ENCODE data around the gene C17orf114.

C17orf114 gene

GRCh38 chr17:4823373-4824089 lies 21.4 kb upstream of the C17orf114 start:
- Histone ChIP-seq H3K4me3 (ENCODE audit: low read length) (no peak overlapping the region), H3K4me1 (ENCODE audit: control insufficient read depth, insufficient read depth, low read length) (no peaks in the 10 kb centered on the region), H3K27ac (ENCODE audit: low read length) (no peak overlapping the region), H3K36me3 (ENCODE audit: control insufficient read depth, insufficient read depth, low read length) (peaks cover 31% of the 10 kb centered on the region), H3K27me3 (ENCODE audit: control insufficient read depth, insufficient read depth, low read length) (no peaks in the 10 kb centered on the region), H3K9me3 (replicated peaks; ENCODE audit: control insufficient read depth, low read depth, low read length) (no peaks in the 10 kb centered on the region)
- WGBS (ENCODE audit: insufficient coverage), result 85% methylated on average over 3 of the region's 12 CpGs
- DNase-seq, result no peak

- Histone ChIP-seq H3K4me3 (ENCODE audit: low read length) (no peak overlapping the region), H3K27ac (ENCODE audit: low read length) (no peak overlapping the region), H3K36me3 (ENCODE audit: control insufficient read depth, insufficient read depth, low read length) (peaks cover 37% of the 10 kb centered on the region), H3K27me3 (ENCODE audit: control insufficient read depth, insufficient read depth, low read length) (no peaks in the 10 kb centered on the region), H3K9me3 (replicated peaks; ENCODE audit: control insufficient read depth, low read depth, low read length) (no peaks in the 10 kb centered on the region), H3K4me1 (ENCODE audit: control insufficient read depth, insufficient read depth, low read length) (no peaks in the 10 kb centered on the region)
- DNase-seq, result no peak
- WGBS (ENCODE audit: insufficient coverage), result 40% methylated on average over 1 of the region's 3 CpGs
These were observed 20.7 kb upstream of the C17orf114 start for GRCh38 chr17:4822835-4823234.

- no peak overlapping the region for H3K27ac ChIP-seq (ENCODE audit: low read length)
- no peaks in the 10 kb centered on the region for H3K9me3 ChIP-seq (replicated peaks; ENCODE audit: control insufficient read depth, low read depth, low read length)
- H3K36me3 ChIP-seq (ENCODE audit: control insufficient read depth, insufficient read depth, low read length), result peaks cover 59% of the 10 kb centered on the region
- WGBS (ENCODE audit: insufficient coverage), result 80% methylated on average over 8 of the region's 12 CpGs
- no peaks in the 10 kb centered on the region for H3K4me1 ChIP-seq (ENCODE audit: control insufficient read depth, insufficient read depth, low read length)
- H3K4me3 ChIP-seq (ENCODE audit: low read length), result no peak overlapping the region
- no peak for DNase-seq
- no peaks in the 10 kb centered on the region for H3K27me3 ChIP-seq (ENCODE audit: control insufficient read depth, insufficient read depth, low read length)
These were observed 16.1 kb upstream of the C17orf114 start for GRCh38 chr17:4818276-4818675.

GRCh38 chr17:4816826-4817225 lies 14.7 kb upstream of the C17orf114 start:
- Histone ChIP-seq H3K36me3 (ENCODE audit: control insufficient read depth, insufficient read depth, low read length) (peaks cover 48% of the 10 kb centered on the region), H3K4me3 (ENCODE audit: low read length) (no peak overlapping the region), H3K27ac (ENCODE audit: low read length) (no peak overlapping the region), H3K9me3 (replicated peaks; ENCODE audit: control insufficient read depth, low read depth, low read length) (no peaks in the 10 kb centered on the region), H3K4me1 (ENCODE audit: control insufficient read depth, insufficient read depth, low read length) (no peaks in the 10 kb centered on the region), H3K27me3 (ENCODE audit: control insufficient read depth, insufficient read depth, low read length) (no peaks in the 10 kb centered on the region)
- DNase-seq, result no peak
- 95% methylated on average over 8 of the region's 13 CpGs for WGBS (ENCODE audit: insufficient coverage)

GRCh38 chr17:4815043-4815675 lies 13.0 kb upstream of the C17orf114 start:
- DNase-seq, result no peak
- Histone ChIP-seq H3K4me1 (ENCODE audit: control insufficient read depth, insufficient read depth, low read length) (peaks cover 3% of the 10 kb centered on the region), H3K27ac (ENCODE audit: low read length) (no peak overlapping the region), H3K36me3 (ENCODE audit: control insufficient read depth, insufficient read depth, low read length) (peaks cover 54% of the 10 kb centered on the region), H3K4me3 (ENCODE audit: low read length) (no peak overlapping the region), H3K27me3 (ENCODE audit: control insufficient read depth, insufficient read depth, low read length) (no peaks in the 10 kb centered on the region), H3K9me3 (replicated peaks; ENCODE audit: control insufficient read depth, low read depth, low read length) (no peaks in the 10 kb centered on the region)
- 91% methylated on average over 5 of the region's 7 CpGs for WGBS (ENCODE audit: insufficient coverage)

GRCh38 chr17:4812690-4813089 lies 10.6 kb upstream of the C17orf114 start:
- Histone ChIP-seq H3K27me3 (ENCODE audit: control insufficient read depth, insufficient read depth, low read length) (no peaks in the 10 kb centered on the region), H3K27ac (ENCODE audit: low read length) (no peak overlapping the region), H3K4me1 (ENCODE audit: control insufficient read depth, insufficient read depth, low read length) (peaks cover 12% of the 10 kb centered on the region), H3K4me3 (ENCODE audit: low read length) (no peak overlapping the region), H3K36me3 (ENCODE audit: control insufficient read depth, insufficient read depth, low read length) (peaks cover 53% of the 10 kb centered on the region), H3K9me3 (replicated peaks; ENCODE audit: control insufficient read depth, low read depth, low read length) (no peaks in the 10 kb centered on the region)
- 88% methylated on average over 3 of the region's 7 CpGs for WGBS (ENCODE audit: insufficient coverage)
- no peak for DNase-seq

DNA sequence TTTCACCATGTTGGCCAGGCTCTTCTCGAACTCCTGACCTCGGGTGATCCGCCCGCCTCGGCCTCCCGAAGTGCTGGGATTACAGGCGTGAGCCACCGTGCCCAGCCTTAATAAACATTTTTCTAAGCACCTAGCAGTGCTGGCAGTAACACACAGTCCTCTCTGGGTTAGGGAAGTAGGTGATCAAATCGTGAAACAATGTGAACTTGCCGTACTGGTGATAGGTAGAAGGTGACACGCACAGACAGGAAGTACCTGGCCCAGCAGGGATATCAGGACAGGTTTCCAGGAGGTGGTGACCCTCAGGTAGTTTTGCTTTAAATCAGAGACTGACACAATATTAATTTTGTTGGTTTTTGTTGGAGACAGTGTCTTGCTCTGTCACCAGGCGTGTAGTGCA lies 9.3 kb upstream of the C17orf114 start:
- Histone ChIP-seq H3K27ac (ENCODE audit: low read length) (no peak overlapping the region), H3K36me3 (ENCODE audit: control insufficient read depth, insufficient read depth, low read length) (peaks cover 43% of the 10 kb centered on the region)

DNA sequence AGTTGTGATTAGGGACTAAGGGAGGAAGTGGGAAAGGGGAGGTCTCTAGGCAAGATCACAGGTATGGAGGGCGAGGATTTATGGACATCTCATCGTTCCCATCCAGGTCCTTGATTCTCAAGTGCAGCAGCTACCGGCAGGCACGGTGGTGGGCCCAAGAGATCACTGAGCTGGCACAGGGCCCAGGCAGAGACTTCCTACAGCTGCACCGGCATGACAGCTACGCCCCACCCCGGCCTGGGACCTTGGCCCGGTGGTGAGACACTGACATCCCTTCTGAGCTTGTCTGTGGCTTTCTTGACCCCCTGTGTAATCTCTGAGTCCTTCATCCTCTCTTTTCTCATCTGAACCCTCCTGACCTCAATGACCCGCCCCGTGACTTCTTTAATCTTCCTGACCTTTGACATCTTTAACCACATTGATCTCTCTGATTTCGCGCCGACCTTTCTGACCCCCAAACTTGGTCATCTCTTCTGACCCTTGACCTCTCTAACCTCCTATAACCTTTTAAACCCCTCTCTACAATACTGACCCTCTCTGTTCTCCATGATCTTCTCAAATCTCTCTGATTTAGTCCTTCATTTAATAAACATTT lies 8.7 kb upstream of the C17orf114 start:
- H3K27me3 ChIP-seq (ENCODE audit: control insufficient read depth, insufficient read depth, low read length), result no peaks in the 10 kb centered on the region

More for the DNA sequence above, 9.3 kb upstream of the C17orf114 start:
- Histone ChIP-seq H3K27me3 (ENCODE audit: control insufficient read depth, insufficient read depth, low read length) (no peaks in the 10 kb centered on the region), H3K4me3 (ENCODE audit: low read length) (no peak overlapping the region), H3K4me1 (ENCODE audit: control insufficient read depth, insufficient read depth, low read length) (peaks cover 14% of the 10 kb centered on the region), H3K9me3 (replicated peaks; ENCODE audit: control insufficient read depth, low read depth, low read length) (no peaks in the 10 kb centered on the region)
- WGBS (ENCODE audit: insufficient coverage), result 96% methylated on average over 4 of the region's 12 CpGs
- no peak for DNase-seq

DNA sequence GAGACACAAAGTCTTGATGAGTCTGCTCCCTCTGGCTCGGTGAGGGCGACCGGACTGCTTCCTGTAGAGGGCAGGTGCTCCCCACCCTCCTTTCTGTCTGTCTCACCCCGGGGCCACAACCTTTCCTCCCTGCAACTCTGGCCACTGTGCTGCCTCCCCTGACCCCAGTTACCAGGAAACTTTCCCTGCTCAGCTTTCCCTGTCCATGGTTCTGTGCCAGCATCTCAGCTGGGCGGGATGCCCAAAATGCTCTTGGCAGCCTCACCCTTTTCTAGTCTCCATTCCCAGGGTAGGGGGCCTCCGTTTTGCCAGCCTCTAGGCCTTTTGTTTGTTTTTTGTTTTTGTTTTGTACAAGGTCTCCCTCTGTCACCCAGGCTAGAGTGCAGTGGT lies 6.2 kb upstream of the C17orf114 start:
- Histone ChIP-seq H3K9me3 (replicated peaks; ENCODE audit: control insufficient read depth, low read depth, low read length) (no peaks in the 10 kb centered on the region), H3K4me1 (ENCODE audit: control insufficient read depth, insufficient read depth, low read length) (peaks cover 14% of the 10 kb centered on the region), H3K36me3 (ENCODE audit: control insufficient read depth, insufficient read depth, low read length) (peaks cover 26% of the 10 kb centered on the region), H3K27ac (ENCODE audit: low read length) (no peak overlapping the region), H3K27me3 (ENCODE audit: control insufficient read depth, insufficient read depth, low read length) (no peaks in the 10 kb centered on the region), H3K4me3 (ENCODE audit: low read length) (no peak overlapping the region)
- peak; percentile 69 for DNase-seq
- WGBS (ENCODE audit: insufficient coverage), result 63% methylated on average over 5 of the region's 6 CpGs

More for the DNA sequence above, 8.7 kb upstream of the C17orf114 start:
- Histone ChIP-seq H3K27ac (ENCODE audit: low read length) (no peak overlapping the region), H3K9me3 (replicated peaks; ENCODE audit: control insufficient read depth, low read depth, low read length) (no peaks in the 10 kb centered on the region), H3K4me1 (ENCODE audit: control insufficient read depth, insufficient read depth, low read length) (peaks cover 14% of the 10 kb centered on the region), H3K36me3 (ENCODE audit: control insufficient read depth, insufficient read depth, low read length) (peaks cover 40% of the 10 kb centered on the region), H3K4me3 (ENCODE audit: low read length) (no peak overlapping the region)
- 61% methylated on average over 13 of the region's 13 CpGs for WGBS (ENCODE audit: insufficient coverage)
- peak; percentile 25 for DNase-seq

DNA sequence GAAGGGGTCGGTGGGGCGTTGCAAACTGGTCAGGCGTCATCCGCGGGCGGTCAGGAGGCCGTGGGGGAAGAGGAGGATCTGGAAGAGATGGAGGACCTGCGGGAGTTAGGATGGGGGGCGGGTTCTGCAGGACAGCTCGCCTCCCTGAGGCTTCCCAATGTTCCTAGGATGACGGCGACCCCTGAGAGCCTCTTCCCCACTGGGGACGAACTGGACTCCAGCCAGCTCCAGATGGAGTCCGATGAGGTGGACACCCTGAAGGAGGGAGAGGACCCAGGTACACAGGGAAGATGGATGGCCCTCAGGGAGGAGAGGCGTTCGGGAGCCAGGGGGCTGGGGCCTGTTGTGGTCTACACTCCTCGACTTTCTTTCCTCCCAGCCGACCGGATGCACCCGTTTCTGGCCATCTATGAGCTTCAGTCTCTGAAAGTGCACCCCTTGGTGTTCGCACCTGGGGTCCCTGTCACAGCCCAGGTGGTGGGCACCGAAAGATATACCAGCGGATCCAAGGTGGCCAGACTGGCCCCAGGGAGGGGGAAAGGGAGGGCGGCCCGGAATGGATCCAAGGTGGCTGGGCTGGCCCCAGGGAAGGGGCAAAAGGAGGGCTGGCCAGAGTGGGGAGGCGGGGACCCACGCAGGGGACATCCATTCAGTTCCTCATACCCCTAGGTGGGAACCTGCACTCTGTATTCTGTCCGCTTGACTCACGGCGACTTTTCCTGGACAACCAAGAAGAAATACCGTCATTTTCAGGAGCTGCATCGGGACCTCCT lies 5.7 kb upstream of the C17orf114 start:
- Histone ChIP-seq H3K36me3 (ENCODE audit: control insufficient read depth, insufficient read depth, low read length) (peaks cover 26% of the 10 kb centered on the region), H3K27ac (ENCODE audit: low read length) (peak overlapping the region; percentile 24), H3K4me3 (ENCODE audit: low read length) (peak overlapping the region; percentile 64), H3K4me1 (ENCODE audit: control insufficient read depth, insufficient read depth, low read length) (peaks cover 14% of the 10 kb centered on the region), H3K9me3 (replicated peaks; ENCODE audit: control insufficient read depth, low read depth, low read length) (no peaks in the 10 kb centered on the region), H3K27me3 (ENCODE audit: control insufficient read depth, insufficient read depth, low read length) (no peaks in the 10 kb centered on the region)
- DNase-seq, result peak; percentile 44
- 28% methylated on average over 14 of the region's 32 CpGs for WGBS (ENCODE audit: insufficient coverage)

Data from muscle of leg (tissue), 3 donors.